Kidney epithelial cell (primary cell): Measurements from ENCODE around the gene CMKLR1. TPM values are rescaled to one million over a fixed set of nuclear protein-coding genes. Genes with fewer than 3 reads are reported as not detected.

ENCODE experiments used
- DNase-seq: peaks from one replicate; pipeline ENCODE4 v3.0.0-alpha.2; 2010; ENCODE audit warnings: low read depth
- H3K27me3 ChIP-seq: 2 replicates; pipeline ENCODE4 v1.6.0; 2011; ENCODE audit warnings: low read length; ENCODE audit not compliant: control insufficient read depth, insufficient read depth
- H3K36me3 ChIP-seq: 2 replicates; pipeline ENCODE4 v1.5.1; 2011; ENCODE audit warnings: low read length; ENCODE audit not compliant: control insufficient read depth, insufficient read depth
- H3K4me3 ChIP-seq: 2 replicates; pipeline ENCODE4 v1.5.1; 2011; ENCODE audit warnings: low read depth, mild to moderate bottlenecking, control low read depth, low read length
- total RNA-seq: library from RNA; depleted of rRNA; stranded (reverse); fragments of >200 nt; gene quantifications from 2 replicates; pipeline ENCODE4 v1.2.3, GENCODE V29; 2015
- TF ChIP-seq, protein P1 (sequence below): IDR thresholded peaks from 2 replicates; pipeline ENCODE4 v1.5.1; 2011; ENCODE audit warnings: mild to moderate bottlenecking, moderate library complexity, low read length, control low read depth, inconsistent platforms; ENCODE audit not compliant: insufficient read depth, poor library complexity, severe bottlenecking

CMKLR1 gene
- total RNA-seq, 1 donor from 2014 or later = 1.4 TPM

DNA sequence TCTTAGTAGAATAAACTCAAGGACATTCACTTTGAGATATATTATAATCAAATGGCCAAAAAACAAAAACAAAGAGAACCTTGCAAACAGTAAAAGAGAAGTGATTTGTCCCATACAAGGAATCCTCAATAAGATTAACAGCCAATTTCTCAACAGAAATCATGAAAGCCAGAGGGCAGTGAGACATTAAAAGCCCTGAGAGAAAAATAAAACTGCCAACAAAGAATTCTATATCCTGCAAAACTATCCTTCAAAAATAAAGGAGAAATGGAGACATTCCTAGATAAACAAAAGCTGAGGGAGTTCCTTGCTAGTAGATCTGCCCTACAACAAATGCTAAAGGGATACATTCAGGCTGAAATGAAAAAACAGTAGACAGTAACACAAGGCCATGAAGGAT is 78.1 kb downstream of the CMKLR1 start:
- no peaks in the 10 kb centered on the region for H3K36me3 ChIP-seq
- no peak overlapping the region for H3K4me3 ChIP-seq
- no peak for DNase-seq
- H3K27me3 ChIP-seq = no peaks in the 10 kb centered on the region
- TF ChIP-seq, protein P1, sequence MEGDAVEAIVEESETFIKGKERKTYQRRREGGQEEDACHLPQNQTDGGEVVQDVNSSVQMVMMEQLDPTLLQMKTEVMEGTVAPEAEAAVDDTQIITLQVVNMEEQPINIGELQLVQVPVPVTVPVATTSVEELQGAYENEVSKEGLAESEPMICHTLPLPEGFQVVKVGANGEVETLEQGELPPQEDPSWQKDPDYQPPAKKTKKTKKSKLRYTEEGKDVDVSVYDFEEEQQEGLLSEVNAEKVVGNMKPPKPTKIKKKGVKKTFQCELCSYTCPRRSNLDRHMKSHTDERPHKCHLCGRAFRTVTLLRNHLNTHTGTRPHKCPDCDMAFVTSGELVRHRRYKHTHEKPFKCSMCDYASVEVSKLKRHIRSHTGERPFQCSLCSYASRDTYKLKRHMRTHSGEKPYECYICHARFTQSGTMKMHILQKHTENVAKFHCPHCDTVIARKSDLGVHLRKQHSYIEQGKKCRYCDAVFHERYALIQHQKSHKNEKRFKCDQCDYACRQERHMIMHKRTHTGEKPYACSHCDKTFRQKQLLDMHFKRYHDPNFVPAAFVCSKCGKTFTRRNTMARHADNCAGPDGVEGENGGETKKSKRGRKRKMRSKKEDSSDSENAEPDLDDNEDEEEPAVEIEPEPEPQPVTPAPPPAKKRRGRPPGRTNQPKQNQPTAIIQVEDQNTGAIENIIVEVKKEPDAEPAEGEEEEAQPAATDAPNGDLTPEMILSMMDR = no peak

DNA sequence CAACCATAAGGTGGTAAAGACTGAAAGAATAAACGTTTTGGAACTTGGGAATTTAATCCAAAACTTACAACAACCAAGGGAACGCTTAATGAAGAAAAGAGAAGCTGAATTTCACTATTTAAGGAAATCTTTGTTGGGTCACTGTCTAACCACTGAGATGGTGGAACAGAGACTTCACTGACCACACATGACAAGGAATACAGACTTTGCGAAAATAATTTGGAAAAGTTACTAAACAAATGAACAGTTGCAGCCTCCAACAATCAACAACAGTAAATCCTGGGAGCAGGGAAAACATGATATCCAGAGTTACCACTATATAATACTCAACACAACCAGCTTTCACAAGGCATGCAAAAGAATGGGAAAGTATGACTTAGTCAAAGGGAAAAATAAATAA is 79.1 kb downstream of the CMKLR1 start:
- TF ChIP-seq, protein P1 = no peak
- DNase-seq = no peak
- no peaks in the 10 kb centered on the region for H3K36me3 ChIP-seq
- no peaks in the 10 kb centered on the region for H3K27me3 ChIP-seq
- no peak overlapping the region for H3K4me3 ChIP-seq

DNA sequence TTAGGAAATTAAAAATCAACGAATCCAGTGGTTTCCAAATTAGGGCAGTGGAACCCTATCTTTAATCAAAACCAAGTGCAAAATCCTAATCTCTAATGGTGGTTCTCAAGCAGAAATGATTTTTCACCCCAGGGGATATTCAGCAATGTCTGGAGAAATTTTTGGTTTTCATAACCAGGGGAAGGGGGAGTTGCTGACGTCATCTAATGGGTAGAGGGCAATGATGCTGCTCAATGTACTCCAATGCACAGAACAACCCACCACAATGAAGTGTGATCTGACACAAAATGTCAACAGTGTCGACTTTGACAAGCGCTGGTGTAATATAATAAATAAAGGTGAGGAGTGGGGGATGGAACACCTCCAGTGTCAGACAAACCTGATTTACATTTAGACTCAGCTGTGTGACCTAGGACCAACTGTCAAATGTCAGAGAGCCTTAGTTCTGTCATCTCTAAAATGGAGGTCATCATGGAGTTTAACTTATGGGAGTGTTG is 81.5 kb downstream of the CMKLR1 start:
- no peaks in the 10 kb centered on the region for H3K36me3 ChIP-seq
- TF ChIP-seq, protein P1 = no peak
- no peak for DNase-seq
- H3K4me3 ChIP-seq = no peak overlapping the region
- H3K27me3 ChIP-seq = peaks cover 5% of the 10 kb centered on the region

DNA sequence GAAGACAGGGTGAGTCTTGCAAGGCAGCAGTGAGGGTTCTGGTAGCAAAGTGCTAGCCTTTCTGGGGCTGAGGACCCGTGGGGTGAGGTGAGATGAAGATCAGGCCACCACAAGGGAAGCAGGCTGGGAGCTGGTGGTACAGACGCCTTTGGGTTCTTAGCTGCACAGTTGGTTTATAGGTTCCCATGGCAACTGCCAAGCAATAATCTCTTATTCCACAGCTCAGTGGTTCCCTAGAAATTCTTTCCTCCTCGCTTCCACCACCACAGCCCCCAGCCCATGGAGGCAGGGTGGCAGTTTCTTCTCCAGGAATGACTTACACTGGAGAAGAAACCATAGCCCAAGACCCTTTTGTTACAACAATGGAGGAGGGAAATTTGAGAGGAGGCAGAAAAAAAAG is 82.1 kb downstream of the CMKLR1 start:
- Histone ChIP-seq H3K4me3 (no peak overlapping the region), H3K27me3 (peaks cover 5% of the 10 kb centered on the region), H3K36me3 (no peaks in the 10 kb centered on the region)
- TF ChIP-seq, protein P1 = no peak
- no peak for DNase-seq

DNA sequence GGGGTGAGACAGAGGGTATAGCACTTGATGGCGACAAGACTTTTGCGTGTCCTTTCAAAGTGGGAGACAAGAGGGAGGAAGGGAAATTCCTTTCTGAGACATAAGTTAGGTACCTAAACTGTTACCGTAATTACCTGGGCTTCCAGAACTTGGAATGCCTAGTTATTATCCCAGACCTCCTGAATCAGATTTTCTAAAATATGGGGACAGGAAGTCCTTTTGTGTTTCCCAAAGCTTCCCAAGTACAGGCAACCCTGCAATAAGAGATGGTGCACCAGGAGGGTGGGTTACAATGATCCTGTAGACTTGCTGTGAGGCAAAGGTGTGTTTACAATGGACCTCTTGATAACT is 83.9 kb downstream of the CMKLR1 start:
- no peak overlapping the region for H3K4me3 ChIP-seq

More for the DNA sequence above, 83.9 kb downstream of the CMKLR1 start:
- Histone ChIP-seq H3K27me3 (peaks cover 14% of the 10 kb centered on the region), H3K36me3 (no peaks in the 10 kb centered on the region)
- TF ChIP-seq, protein P1 = no peak
- no peak for DNase-seq
